HG02943 (cell line): ENCODE results near the gene GPR17.

Source experiments
- ATAC-seq: cut with Tn5 transposase; IDR thresholded peaks from one replicate; pipeline ENCODE4 v1.9.1; 2021; ENCODE audit warnings: mild to moderate bottlenecking, low read depth, moderate library complexity; ENCODE audit not compliant: unreplicated experiment

Gene GPR17

GRCh38 chr2:127645395-127646291 is at the start of gene GPR17:
Gene GPR17, plus strand, starts transcription at chr2:127646153. Its CDS starts 4,583 bp downstream, at chr2:127650736.
- ATAC-seq, result no peak

- ATAC-seq, result no peak
These were observed 49.5 kb upstream of the GPR17 start for GRCh38 chr2:127596311-127597045.

GRCh38 chr2:127597046-127597983 is 48.6 kb upstream of the GPR17 start:
- no peak for ATAC-seq

GRCh38 chr2:127597984-127598380 is 48.0 kb upstream of the GPR17 start:
- ATAC-seq, result no peak

- no peak for ATAC-seq
These were observed 47.2 kb upstream of the GPR17 start for GRCh38 chr2:127598711-127599110.

GRCh38 chr2:127599211-127599610 is 46.7 kb upstream of the GPR17 start:
- ATAC-seq, result no peak

- ATAC-seq, result no peak
These were observed 41.0 kb upstream of the GPR17 start for GRCh38 chr2:127604986-127605385.

GRCh38 chr2:127605691-127606263 is 40.2 kb upstream of the GPR17 start:
- no peak for ATAC-seq

GRCh38 chr2:127606625-127607398 is 39.1 kb upstream of the GPR17 start:
- ATAC-seq, result no peak

GRCh38 chr2:127607399-127607908 is 38.5 kb upstream of the GPR17 start:
- no peak for ATAC-seq

- ATAC-seq, result no peak
These were observed 37.6 kb upstream of the GPR17 start for GRCh38 chr2:127608061-127609030.

- no peak for ATAC-seq
These were observed 36.8 kb upstream of the GPR17 start for GRCh38 chr2:127609031-127609751.

- ATAC-seq, result no peak
These were observed 36.1 kb upstream of the GPR17 start for GRCh38 chr2:127609818-127610217.

- ATAC-seq, result no peak
These were observed 35.4 kb upstream of the GPR17 start for GRCh38 chr2:127610561-127610960.

- ATAC-seq, result no peak
These were observed 34.7 kb upstream of the GPR17 start for GRCh38 chr2:127611076-127611925.

GRCh38 chr2:127612111-127612822 is 33.7 kb upstream of the GPR17 start:
- no peak for ATAC-seq
